Measurements from ENCODE around the gene PROZ. TPM values are rescaled to one million over a fixed set of nuclear protein-coding genes. Genes with fewer than 3 reads are reported as not detected.

Gene PROZ
- polyA plus RNA-seq, 1 donor = 1.0 TPM

DNA sequence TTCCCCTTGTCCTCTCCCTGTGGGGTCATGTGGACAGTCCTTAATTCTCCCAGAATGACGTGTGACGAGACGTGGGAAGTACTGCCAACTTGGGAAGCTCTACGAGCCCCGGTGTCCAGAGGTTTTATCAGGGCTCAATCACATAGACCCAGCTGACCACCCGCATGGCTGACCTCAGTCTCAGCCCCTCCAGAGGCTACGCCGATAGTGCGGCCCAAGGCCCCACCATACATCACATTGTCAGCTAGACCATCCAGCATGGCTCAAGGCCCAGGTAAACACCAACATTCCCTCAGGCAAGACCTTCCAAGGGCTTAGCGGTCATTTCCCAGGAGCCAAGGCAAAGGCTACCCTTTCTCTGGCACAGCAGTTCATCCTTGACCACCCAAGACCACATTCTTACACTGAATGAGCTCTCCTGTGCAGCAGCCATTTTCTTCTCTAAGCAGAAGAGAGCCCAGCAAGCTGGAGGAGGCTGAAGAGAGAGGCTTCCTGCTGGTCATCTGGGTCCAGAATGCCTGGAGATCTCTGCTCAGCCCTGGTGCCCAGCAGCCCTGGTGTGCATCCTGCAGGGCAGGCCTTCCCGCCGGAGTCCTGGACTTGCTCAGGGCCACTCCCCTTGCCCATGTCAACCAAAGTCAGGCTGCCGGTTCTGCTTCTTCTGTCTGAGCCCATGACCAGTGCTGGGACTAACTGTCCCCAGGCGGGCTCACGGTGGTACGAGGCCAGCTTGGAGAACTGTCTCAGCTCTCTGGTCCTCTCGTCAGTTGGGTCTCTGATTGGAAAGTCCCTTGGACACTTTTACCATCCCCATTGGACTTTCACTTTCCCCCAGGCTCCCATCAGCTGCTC lies 43.7 kb upstream of the PROZ start:
- WGBS (ENCODE audit: insufficient coverage, low lambda C conversion rate) = 100% methylated on average over 2 of the region's 17 CpGs
- Histone ChIP-seq H3K36me3 (ENCODE audit: control insufficient read depth, insufficient read depth, low read length) (no peaks in the 10 kb centered on the region), H3K4me1 (ENCODE audit: control insufficient read depth, insufficient read depth, low read length) (peaks cover 3% of the 10 kb centered on the region), H3K9me3 (ENCODE audit: control insufficient read depth, low read depth, low read length) (peaks cover 9% of the 10 kb centered on the region), H3K27me3 (ENCODE audit: control insufficient read depth, insufficient read depth, low read length) (peaks cover 15% of the 10 kb centered on the region), H3K27ac (ENCODE audit: low read length) (no peak overlapping the region), H3K4me3 (ENCODE audit: low read length) (no peak overlapping the region)
- no peak for DNase-seq

DNA sequence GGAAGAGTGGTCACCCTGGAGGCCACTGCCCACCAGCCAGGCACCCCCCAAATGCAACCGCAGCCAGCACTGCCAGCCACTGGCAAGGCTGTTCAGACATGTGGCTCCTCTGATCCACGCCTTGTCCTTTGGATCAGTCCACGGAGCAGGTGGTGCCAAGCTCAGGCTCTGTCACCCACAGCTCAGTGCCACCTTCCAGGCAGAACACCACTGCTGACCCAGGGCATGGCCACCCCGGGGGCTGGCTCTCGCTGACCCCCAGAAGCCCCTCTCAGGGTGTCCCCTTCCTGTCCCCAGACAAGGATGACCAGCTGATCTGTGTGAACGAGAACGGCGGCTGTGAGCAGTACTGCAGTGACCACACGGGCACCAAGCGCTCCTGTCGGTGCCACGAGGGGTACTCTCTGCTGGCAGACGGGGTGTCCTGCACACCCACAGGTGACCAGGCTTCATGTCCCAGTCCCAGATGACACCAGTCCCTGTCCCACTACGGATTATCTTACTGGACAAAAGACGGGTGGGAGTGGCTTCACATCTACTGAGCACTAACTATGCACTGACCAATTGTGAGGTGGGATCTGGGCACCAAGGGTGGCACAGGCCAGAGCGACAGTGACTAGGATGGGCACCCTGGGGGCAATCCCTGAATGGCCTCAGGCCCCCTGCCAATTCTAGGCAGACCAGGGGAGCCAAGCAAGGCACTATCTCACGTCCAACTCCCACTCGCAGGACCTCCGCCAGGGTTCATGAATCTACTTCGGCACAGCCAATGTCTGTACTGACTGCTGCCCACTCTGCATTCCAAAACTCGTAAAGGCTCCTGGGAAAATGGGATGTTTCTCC lies 42.9 kb upstream of the PROZ start:
- WGBS (ENCODE audit: insufficient coverage, low lambda C conversion rate) = no CpG with 5 or more reads among the region's 21 CpGs
- no peak overlapping the region for H3K27ac ChIP-seq (ENCODE audit: low read length)
- H3K4me1 ChIP-seq (ENCODE audit: control insufficient read depth, insufficient read depth, low read length) = peaks cover 3% of the 10 kb centered on the region
- H3K27me3 ChIP-seq (ENCODE audit: control insufficient read depth, insufficient read depth, low read length) = peaks cover 8% of the 10 kb centered on the region
- no peak for DNase-seq
- peaks cover 4% of the 10 kb centered on the region for H3K9me3 ChIP-seq (ENCODE audit: control insufficient read depth, low read depth, low read length)
- no peaks in the 10 kb centered on the region for H3K36me3 ChIP-seq (ENCODE audit: control insufficient read depth, insufficient read depth, low read length)
- H3K4me3 ChIP-seq (ENCODE audit: low read length) = no peak overlapping the region

DNA sequence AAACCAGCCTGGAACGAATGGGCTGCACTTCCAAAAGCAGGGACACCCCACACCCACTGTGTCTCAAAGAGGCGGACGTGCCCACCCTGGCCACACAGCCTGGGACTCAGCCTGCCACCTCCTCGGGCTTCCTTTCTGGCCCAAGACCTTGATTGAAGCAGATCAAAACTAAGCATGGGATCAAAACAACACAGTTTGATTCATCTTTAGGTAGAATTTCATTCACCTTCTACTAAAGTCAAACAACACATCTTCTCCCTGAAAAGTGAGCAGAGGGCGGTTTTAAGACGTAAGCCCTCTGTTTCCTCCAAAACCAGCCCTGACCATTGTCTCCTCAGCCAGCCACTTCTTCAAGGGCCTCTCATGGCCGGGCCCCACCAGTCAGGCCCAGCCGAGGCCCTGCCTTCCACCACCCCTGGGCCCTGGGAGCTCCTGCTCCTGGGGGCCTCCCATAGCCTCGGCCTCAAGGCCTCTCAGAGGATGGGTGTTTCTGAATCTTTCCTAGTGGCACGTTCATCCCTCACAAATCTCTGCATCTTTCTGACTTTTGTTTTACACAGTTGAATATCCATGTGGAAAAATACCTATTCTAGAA lies 42.1 kb upstream of the PROZ start:
- no peak for DNase-seq
- H3K27me3 ChIP-seq (ENCODE audit: control insufficient read depth, insufficient read depth, low read length) = peaks cover 3% of the 10 kb centered on the region
- WGBS (ENCODE audit: insufficient coverage, low lambda C conversion rate) = no CpG with 5 or more reads among the region's 10 CpGs
- H3K9me3 ChIP-seq (ENCODE audit: control insufficient read depth, low read depth, low read length) = no peaks in the 10 kb centered on the region
- no peak overlapping the region for H3K4me3 ChIP-seq (ENCODE audit: low read length)
- no peaks in the 10 kb centered on the region for H3K36me3 ChIP-seq (ENCODE audit: control insufficient read depth, insufficient read depth, low read length)
- H3K4me1 ChIP-seq (ENCODE audit: control insufficient read depth, insufficient read depth, low read length) = no peaks in the 10 kb centered on the region
- no peak overlapping the region for H3K27ac ChIP-seq (ENCODE audit: low read length)

DNA sequence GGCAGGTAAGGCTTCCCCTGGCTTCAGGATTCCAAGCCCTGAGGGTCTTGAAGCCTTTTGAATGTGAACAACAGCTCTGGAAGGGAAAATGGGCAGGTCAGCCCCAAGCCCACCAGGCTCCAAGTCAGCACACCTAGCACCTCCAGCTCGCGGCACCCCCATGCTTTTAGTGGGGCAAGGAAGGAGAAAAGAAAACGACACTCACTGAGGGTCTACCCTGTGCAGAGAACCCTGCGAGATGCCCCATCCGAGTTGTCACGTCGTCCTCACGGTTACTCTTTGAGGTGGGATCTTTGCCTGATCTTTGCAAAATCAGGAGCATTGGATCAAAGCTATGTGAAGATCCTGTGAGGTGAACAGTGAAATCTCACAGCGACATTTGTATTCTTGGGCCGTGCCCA lies 41.6 kb upstream of the PROZ start:
- peaks cover 3% of the 10 kb centered on the region for H3K4me1 ChIP-seq (ENCODE audit: control insufficient read depth, insufficient read depth, low read length)
- no CpG with 5 or more reads among the region's 10 CpGs for WGBS (ENCODE audit: insufficient coverage, low lambda C conversion rate)
- no peak overlapping the region for H3K4me3 ChIP-seq (ENCODE audit: low read length)
- no peaks in the 10 kb centered on the region for H3K36me3 ChIP-seq (ENCODE audit: control insufficient read depth, insufficient read depth, low read length)
- DNase-seq = no peak
- peaks cover under 1% of the 10 kb centered on the region for H3K27me3 ChIP-seq (ENCODE audit: control insufficient read depth, insufficient read depth, low read length)
- H3K9me3 ChIP-seq (ENCODE audit: control insufficient read depth, low read depth, low read length) = no peaks in the 10 kb centered on the region
- H3K27ac ChIP-seq (ENCODE audit: low read length) = no peak overlapping the region

DNA sequence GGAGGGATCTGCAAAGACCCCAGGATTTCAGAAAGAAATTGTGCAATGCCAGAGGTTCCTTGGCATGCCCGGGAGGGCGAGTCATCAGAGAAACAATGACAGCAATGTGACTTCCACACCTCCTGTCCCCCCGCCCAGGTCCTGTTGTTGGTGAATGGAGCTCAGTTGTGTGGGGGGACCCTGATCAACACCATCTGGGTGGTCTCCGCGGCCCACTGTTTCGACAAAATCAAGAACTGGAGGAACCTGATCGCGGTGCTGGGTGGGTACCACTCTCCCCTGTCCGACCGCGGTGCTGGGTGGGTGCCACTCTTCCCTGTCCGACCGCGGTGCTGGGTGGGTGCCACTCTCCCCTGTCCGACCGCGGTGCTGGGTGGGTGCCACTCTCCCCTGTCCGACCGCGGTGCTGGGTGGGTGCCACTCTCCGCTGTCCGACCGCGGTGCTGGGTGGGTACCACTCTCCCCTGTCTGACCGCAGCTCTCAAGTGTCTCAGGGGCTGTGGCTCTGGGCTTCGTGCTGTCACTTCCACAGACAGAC lies 41.0 kb upstream of the PROZ start:
- no peaks in the 10 kb centered on the region for H3K36me3 ChIP-seq (ENCODE audit: control insufficient read depth, insufficient read depth, low read length)
- H3K9me3 ChIP-seq (ENCODE audit: control insufficient read depth, low read depth, low read length) = no peaks in the 10 kb centered on the region
- no peak for DNase-seq
- no peaks in the 10 kb centered on the region for H3K27me3 ChIP-seq (ENCODE audit: control insufficient read depth, insufficient read depth, low read length)
- no peak overlapping the region for H3K4me3 ChIP-seq (ENCODE audit: low read length)
- peaks cover 8% of the 10 kb centered on the region for H3K4me1 ChIP-seq (ENCODE audit: control insufficient read depth, insufficient read depth, low read length)
- no peak overlapping the region for H3K27ac ChIP-seq (ENCODE audit: low read length)
- no CpG with 5 or more reads among the region's 26 CpGs for WGBS (ENCODE audit: insufficient coverage, low lambda C conversion rate)

DNA sequence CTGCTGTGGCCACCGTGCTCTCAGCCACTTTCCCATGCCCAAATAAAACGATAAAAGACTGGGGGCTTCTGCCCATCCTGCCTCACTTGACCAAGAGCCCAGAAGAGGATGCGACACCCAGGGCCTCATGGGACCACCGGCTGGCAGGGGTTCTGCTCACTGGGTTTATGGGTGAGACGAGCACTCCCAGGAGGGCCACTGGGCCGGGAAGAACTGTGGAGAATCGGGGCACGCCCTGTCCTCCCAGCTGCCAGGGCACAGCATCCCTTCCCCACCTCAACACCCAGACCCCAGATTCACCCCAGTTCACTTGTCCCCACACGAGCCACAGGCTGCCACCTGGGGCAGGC lies 40.6 kb upstream of the PROZ start:
- H3K36me3 ChIP-seq (ENCODE audit: control insufficient read depth, insufficient read depth, low read length) = no peaks in the 10 kb centered on the region
- no peak overlapping the region for H3K27ac ChIP-seq (ENCODE audit: low read length)
- peaks cover 10% of the 10 kb centered on the region for H3K4me1 ChIP-seq (ENCODE audit: control insufficient read depth, insufficient read depth, low read length)
- no peaks in the 10 kb centered on the region for H3K9me3 ChIP-seq (ENCODE audit: control insufficient read depth, low read depth, low read length)
- no peak for DNase-seq
- no CpG with 5 or more reads among the region's 9 CpGs for WGBS (ENCODE audit: insufficient coverage, low lambda C conversion rate)
- no peaks in the 10 kb centered on the region for H3K27me3 ChIP-seq (ENCODE audit: control insufficient read depth, insufficient read depth, low read length)
- H3K4me3 ChIP-seq (ENCODE audit: low read length) = no peak overlapping the region

DNA sequence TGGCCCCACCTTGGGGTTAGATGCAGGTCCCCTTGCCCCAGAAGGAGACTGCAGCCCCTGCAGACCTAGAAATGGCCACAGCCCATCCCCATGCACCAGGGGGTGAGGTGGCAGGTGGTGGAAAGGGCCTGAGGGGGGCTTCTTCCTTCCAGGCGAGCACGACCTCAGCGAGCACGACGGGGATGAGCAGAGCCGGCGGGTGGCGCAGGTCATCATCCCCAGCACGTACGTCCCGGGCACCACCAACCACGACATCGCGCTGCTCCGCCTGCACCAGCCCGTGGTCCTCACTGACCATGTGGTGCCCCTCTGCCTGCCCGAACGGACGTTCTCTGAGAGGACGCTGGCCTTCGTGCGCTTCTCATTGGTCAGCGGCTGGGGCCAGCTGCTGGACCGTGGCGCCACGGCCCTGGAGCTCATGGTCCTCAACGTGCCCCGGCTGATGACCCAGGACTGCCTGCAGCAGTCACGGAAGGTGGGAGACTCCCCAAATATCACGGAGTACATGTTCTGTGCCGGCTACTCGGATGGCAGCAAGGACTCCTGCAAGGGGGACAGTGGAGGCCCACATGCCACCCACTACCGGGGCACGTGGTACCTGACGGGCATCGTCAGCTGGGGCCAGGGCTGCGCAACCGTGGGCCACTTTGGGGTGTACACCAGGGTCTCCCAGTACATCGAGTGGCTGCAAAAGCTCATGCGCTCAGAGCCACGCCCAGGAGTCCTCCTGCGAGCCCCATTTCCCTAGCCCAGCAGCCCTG lies 40.0 kb upstream of the PROZ start:
- Histone ChIP-seq H3K4me1 (ENCODE audit: control insufficient read depth, insufficient read depth, low read length) (peaks cover 15% of the 10 kb centered on the region), H3K4me3 (ENCODE audit: low read length) (no peak overlapping the region), H3K27me3 (ENCODE audit: control insufficient read depth, insufficient read depth, low read length) (no peaks in the 10 kb centered on the region), H3K9me3 (ENCODE audit: control insufficient read depth, low read depth, low read length) (no peaks in the 10 kb centered on the region), H3K36me3 (ENCODE audit: control insufficient read depth, insufficient read depth, low read length) (no peaks in the 10 kb centered on the region), H3K27ac (ENCODE audit: low read length) (no peak overlapping the region)
- no peak for DNase-seq
- no CpG with 5 or more reads among the region's 42 CpGs for WGBS (ENCODE audit: insufficient coverage, low lambda C conversion rate)

DNA sequence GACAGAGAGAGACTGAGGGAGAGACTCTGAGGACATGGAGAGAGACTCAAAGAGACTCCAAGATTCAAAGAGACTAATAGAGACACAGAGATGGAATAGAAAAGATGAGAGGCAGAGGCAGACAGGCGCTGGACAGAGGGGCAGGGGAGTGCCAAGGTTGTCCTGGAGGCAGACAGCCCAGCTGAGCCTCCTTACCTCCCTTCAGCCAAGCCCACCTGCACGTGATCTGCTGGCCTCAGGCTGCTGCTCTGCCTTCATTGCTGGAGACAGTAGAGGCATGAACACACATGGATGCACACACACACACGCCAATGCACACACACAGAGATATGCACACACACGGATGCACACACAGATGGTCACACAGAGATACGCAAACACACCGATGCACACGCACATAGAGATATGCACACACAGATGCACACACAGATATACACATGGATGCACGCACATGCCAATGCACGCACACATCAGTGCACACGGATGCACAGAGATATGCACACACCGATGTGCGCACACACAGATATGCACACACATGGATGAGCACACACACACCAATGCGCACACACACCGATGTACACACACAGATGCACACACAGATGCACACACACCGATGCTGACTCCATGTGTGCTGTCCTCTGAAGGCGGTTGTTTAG lies 39.2 kb upstream of the PROZ start:
- peaks cover 22% of the 10 kb centered on the region for H3K4me1 ChIP-seq (ENCODE audit: control insufficient read depth, insufficient read depth, low read length)
- H3K27ac ChIP-seq (ENCODE audit: low read length) = no peak overlapping the region
- 60% methylated on average over 1 of the region's 16 CpGs for WGBS (ENCODE audit: insufficient coverage, low lambda C conversion rate)
- no peaks in the 10 kb centered on the region for H3K9me3 ChIP-seq (ENCODE audit: control insufficient read depth, low read depth, low read length)
- DNase-seq = no peak
- H3K4me3 ChIP-seq (ENCODE audit: low read length) = no peak overlapping the region
- H3K27me3 ChIP-seq (ENCODE audit: control insufficient read depth, insufficient read depth, low read length) = no peaks in the 10 kb centered on the region
- no peaks in the 10 kb centered on the region for H3K36me3 ChIP-seq (ENCODE audit: control insufficient read depth, insufficient read depth, low read length)

DNA sequence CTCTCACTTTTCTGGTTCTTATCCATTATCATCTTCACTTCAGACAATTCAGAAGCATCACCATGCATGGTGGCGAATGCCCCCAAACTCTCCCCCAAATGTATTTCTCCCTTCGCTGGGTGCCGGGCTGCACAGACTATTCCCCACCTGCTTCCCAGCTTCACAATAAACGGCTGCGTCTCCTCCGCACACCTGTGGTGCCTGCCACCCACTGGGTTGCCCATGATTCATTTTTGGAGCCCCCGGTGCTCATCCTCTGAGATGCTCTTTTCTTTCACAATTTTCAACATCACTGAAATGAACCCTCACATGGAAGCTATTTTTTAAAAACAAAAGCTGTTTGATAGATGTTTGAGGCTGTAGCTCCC lies 38.6 kb upstream of the PROZ start:
- no peaks in the 10 kb centered on the region for H3K9me3 ChIP-seq (ENCODE audit: control insufficient read depth, low read depth, low read length)
- no peak overlapping the region for H3K27ac ChIP-seq (ENCODE audit: low read length)
- WGBS (ENCODE audit: insufficient coverage, low lambda C conversion rate) = 100% methylated on average over 1 of the region's 7 CpGs
- no peak for DNase-seq
- no peak overlapping the region for H3K4me3 ChIP-seq (ENCODE audit: low read length)
- no peaks in the 10 kb centered on the region for H3K36me3 ChIP-seq (ENCODE audit: control insufficient read depth, insufficient read depth, low read length)
- H3K4me1 ChIP-seq (ENCODE audit: control insufficient read depth, insufficient read depth, low read length) = peaks cover 24% of the 10 kb centered on the region
- H3K27me3 ChIP-seq (ENCODE audit: control insufficient read depth, insufficient read depth, low read length) = no peaks in the 10 kb centered on the region
